Neural progenitor cell (in vitro differentiated cells): ENCODE data around the gene MAD1L1.

ENCODE experiments used
- CTCF ChIP-seq: fragments of 200-600 bp; sonication (generic); IDR thresholded peaks from 2 replicates; pipeline ENCODE4 v1.5.1; 2017; ENCODE audit warnings: antibody characterized with exemption, mild to moderate bottlenecking
- EZH2 ChIP-seq: fragments of 200-600 bp; sonication (generic); IDR thresholded peaks from 2 replicates; pipeline ENCODE4 v1.6.1; 2017; ENCODE audit warnings: antibody characterized with exemption, mild to moderate bottlenecking, moderate library complexity
- EZH2phosphoT487 ChIP-seq: fragments of 200-600 bp; sonication (generic); IDR thresholded peaks from 2 replicates; pipeline ENCODE4 v1.6.1; 2017; ENCODE audit warnings: antibody characterized with exemption

DNA sequence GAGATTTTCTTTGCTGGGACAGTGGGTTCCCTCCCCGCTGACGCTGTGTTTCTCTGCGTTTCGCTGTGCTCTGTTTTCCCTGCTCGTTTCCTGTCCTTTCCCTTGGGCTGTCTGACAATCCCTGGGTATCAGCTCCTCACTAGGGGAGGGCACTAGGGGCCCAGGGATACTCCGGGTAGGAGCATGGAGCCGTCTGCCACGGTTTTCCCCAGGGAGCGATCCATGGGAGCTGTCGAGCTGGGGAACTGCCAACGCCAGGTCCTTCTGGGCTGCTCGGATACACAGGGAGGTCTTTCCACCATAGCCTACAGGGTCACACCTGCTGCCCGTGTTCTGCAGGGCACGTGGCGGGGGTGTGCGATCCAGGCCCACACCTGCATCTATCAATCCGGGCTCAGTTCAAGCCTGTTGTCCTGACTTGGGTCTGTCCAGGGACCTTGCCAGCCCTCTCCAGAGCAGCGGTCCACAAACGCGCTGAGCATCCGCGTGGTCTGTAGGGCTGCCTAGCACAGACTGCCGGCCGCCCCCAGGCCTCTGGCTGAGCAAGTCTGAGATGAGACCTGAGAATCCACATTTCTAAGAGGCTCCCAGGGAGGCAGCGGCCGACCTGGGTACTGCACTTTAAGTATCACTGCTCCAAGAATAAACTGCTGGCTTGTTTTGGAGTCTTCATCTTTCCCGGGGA lies 299.5 kb downstream of the MAD1L1 start:
- TF ChIP-seq CTCF (no peak), EZH2 (no peak), EZH2phosphoT487 (no peak)
